Vagina (tissue), 2 donors: ENCODE data around the gene ADSS2. TPM values are rescaled to one million over a fixed set of nuclear protein-coding genes. Genes with fewer than 3 reads are reported as not detected.
A peak's percentile ranks its signal among the peaks of the same experiment; 100 is the strongest.

Experiments used
- DNase-seq, 2 donors: peaks; one replicate each; pipeline ENCODE4 v3.0.0-alpha.2; 2017; ENCODE audit errors: extremely low spot score in 2 of 2
- H3K27ac ChIP-seq: fragments of 200-600 bp; sonication (generic); one replicate; pipeline ENCODE4 v1.5.1; 2019
- H3K27me3 ChIP-seq: fragments of 200-600 bp; sonication (generic); one replicate; pipeline ENCODE4 v1.5.1; 2019
- H3K36me3 ChIP-seq, 2 donors: fragments of 200-600 bp; sonication (generic); one replicate each; pipeline ENCODE4 v1.5.1; 2017 to 2019
- H3K4me1 ChIP-seq: fragments of 200-600 bp; sonication (generic); one replicate; pipeline ENCODE4 v1.5.1; 2019
- H3K4me3 ChIP-seq, 2 donors: fragments of 200-600 bp; sonication (generic); 1 replicate in 1 of 2; 2 replicates in 1 of 2; pipeline ENCODE4 v1.5.1; 2016 to 2019
- H3K9me3 ChIP-seq: fragments of 200-600 bp; sonication (generic); one replicate; pipeline ENCODE4 v1.5.1; 2019
- POLR2A ChIP-seq, 2 donors: fragments of 450-650 bp; IDR thresholded peaks; one replicate each; pipeline ENCODE4 v1.6.1; 2017; ENCODE audit warnings: antibody characterized with exemption in 2 of 2, mild to moderate bottlenecking in 2 of 2, moderate library complexity in 2 of 2
- POLR2AphosphoS5 ChIP-seq, 2 donors: sonication (generic); formaldehyde crosslinking; IDR thresholded peaks; one replicate each; pipeline ENCODE4 v1.9.0; 2017; ENCODE audit warnings: antibody characterized with exemption in 2 of 2, mild to moderate bottlenecking in 2 of 2, low read depth in 1 of 2; ENCODE audit not compliant: insufficient read depth in 1 of 2
- intact Hi-C: fragments of 100-400 bp; cut with DNase I; formaldehyde crosslinking; loops from one replicate; pipeline ENCODE4 v1.15.1; 2023
- total RNA-seq: library from RNA; depleted of rRNA; stranded (reverse); fragments of >200 nt; gene quantifications from one replicate; pipeline ENCODE4 v1.2.3, GENCODE V29; 2016
- TF ChIP-seq, protein P1 (sequence below), 3 experiments: fragments of 450-650 bp in 2 of 3; fragments of 200-600 bp in 1 of 3; sonication (generic) in 1 of 3; IDR thresholded peaks; one replicate each; pipeline ENCODE4 v1.5.1; 2017 to 2019; ENCODE audit warnings: antibody characterized with exemption in 3 of 3, mild to moderate bottlenecking in 2 of 3, moderate library complexity in 2 of 3

The ADSS2 gene
- total RNA-seq, 1 donor from 2014 or later: 38.1 TPM

DNA sequence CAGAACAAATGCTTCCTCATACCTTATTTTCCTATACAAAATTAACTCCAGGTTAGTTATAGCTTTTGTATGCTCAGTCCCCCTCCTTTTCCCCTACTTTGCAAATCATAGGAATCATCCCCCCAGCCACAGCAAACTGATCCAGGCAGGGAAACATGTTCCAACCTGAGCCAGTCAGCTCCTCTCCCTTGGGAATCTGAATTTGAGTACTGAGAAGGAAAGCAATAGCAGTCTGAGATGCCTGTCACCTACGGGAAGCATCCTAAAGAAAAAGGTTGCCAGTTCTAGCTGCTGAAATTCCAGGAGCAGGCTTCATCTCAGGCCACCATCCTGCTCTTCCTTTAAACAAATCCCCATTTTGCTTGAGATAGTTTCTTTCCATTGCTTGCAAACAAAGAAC lies 6.9 kb downstream of the ADSS2 start:
- no peaks in the 10 kb centered on the region for H3K27me3 ChIP-seq
- H3K4me1 ChIP-seq: peaks cover 51% of the 10 kb centered on the region
- H3K4me3 ChIP-seq: no peak overlapping the region
- no peak for DNase-seq
- H3K36me3 ChIP-seq: no peaks in the 10 kb centered on the region
- no peaks in the 10 kb centered on the region for H3K9me3 ChIP-seq
- no peak for TF ChIP-seq POLR2AphosphoS5 (IDR thresholded peaks at IDR 0.05; ENCODE audit: insufficient read depth in 1 of 2, low read depth in 1 of 2)
- no peak for TF ChIP-seq POLR2A (IDR thresholded peaks at IDR 0.05)
- TF ChIP-seq, protein P1, sequence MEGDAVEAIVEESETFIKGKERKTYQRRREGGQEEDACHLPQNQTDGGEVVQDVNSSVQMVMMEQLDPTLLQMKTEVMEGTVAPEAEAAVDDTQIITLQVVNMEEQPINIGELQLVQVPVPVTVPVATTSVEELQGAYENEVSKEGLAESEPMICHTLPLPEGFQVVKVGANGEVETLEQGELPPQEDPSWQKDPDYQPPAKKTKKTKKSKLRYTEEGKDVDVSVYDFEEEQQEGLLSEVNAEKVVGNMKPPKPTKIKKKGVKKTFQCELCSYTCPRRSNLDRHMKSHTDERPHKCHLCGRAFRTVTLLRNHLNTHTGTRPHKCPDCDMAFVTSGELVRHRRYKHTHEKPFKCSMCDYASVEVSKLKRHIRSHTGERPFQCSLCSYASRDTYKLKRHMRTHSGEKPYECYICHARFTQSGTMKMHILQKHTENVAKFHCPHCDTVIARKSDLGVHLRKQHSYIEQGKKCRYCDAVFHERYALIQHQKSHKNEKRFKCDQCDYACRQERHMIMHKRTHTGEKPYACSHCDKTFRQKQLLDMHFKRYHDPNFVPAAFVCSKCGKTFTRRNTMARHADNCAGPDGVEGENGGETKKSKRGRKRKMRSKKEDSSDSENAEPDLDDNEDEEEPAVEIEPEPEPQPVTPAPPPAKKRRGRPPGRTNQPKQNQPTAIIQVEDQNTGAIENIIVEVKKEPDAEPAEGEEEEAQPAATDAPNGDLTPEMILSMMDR (IDR thresholded peaks at IDR 0.05): no peak
- intact Hi-C loops: no loop called here
- H3K27ac ChIP-seq: peak overlapping the region; percentile 46

DNA sequence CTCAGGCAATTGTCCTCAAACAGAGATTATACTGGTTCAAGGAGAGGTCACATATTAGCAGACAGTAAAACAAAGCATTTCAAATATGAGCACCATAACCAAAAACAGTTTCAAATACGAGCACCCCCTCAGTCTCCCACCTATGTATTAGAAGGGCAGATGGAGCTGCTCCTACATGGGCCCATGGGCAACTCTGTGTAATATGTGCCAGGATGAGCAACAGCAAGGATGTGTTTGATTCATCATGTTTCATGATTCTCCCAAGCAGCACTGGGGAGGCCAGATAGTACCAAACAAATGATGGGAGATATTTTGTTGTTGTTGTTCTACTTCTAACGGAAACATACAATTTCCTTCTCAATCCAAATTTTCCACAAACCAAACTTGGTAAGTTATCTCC lies 8.9 kb downstream of the ADSS2 start:
- H3K36me3 ChIP-seq: no peaks in the 10 kb centered on the region
- peaks cover 48% of the 10 kb centered on the region for H3K4me1 ChIP-seq
- DNase-seq: no peak
- H3K4me3 ChIP-seq: no peak overlapping the region
- H3K27ac ChIP-seq: no peak overlapping the region
- TF ChIP-seq, protein P1 (IDR thresholded peaks at IDR 0.05): no peak
- TF ChIP-seq POLR2AphosphoS5 (IDR thresholded peaks at IDR 0.05; ENCODE audit: insufficient read depth in 1 of 2, low read depth in 1 of 2) (no peak), POLR2A (IDR thresholded peaks at IDR 0.05) (no peak)
- no peaks in the 10 kb centered on the region for H3K27me3 ChIP-seq
- H3K9me3 ChIP-seq: no peaks in the 10 kb centered on the region
- intact Hi-C loops: no loop called here

DNA sequence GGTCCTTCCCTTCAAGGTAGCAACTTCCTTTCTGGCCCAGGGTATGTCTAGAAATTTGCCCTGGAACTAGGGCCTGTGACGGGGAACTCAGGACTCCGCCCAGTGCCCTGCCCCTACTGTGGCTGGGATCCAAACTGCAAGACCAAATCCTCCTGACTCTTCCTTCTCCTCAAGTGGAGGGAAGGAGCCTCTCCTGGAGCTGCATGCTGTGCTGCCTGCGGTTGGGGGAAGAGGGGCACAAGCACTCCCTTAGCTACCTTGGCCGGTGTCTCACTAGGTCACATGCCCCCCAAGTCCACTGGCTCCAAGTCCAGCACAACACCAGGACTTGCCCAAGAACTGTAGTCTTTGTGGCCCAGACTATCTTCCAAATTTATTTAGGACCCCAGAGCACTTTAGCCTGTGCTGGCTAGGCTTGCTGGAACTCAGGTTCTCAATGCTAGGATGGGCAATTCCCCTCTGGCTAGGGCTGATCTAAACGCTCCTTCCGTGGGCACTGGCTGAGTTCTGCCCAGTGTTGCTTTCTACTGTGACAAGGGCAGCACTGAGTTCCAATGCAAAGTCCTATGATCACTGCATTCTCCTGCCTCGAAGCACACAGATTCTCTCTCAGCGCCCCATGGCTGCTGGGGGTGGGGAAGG lies 12.2 kb downstream of the ADSS2 start:
- no peak overlapping the region for H3K4me3 ChIP-seq
- no peaks in the 10 kb centered on the region for H3K9me3 ChIP-seq
- H3K27ac ChIP-seq: no peak overlapping the region
- intact Hi-C loops: no loop called here
- TF ChIP-seq, protein P1 (IDR thresholded peaks at IDR 0.05): no peak
- TF ChIP-seq POLR2A (IDR thresholded peaks at IDR 0.05): no peak
- no peak for TF ChIP-seq POLR2AphosphoS5 (IDR thresholded peaks at IDR 0.05; ENCODE audit: insufficient read depth in 1 of 2, low read depth in 1 of 2)
- H3K36me3 ChIP-seq: peaks cover 0 to 12% of the 10 kb centered on the region in 2 donors
- H3K27me3 ChIP-seq: no peaks in the 10 kb centered on the region
- no peak for DNase-seq
- H3K4me1 ChIP-seq: peaks cover 32% of the 10 kb centered on the region

DNA sequence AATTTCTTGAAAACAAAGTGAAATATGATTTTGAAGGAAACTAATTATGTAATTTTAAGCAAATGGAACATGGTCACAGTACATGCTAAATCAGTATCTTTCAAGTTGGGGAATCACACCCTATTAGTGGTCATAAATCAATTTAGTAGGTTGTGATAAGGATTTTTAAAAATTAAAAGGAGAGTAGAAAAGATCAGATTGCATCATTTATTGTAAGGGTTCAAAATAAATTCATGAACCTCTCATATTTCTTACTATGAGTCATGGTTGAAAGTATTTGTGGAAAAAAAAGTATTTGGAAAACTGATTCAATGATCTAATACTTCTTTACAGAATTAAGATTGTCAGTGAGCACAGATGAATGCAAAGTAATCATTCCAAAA lies 14.6 kb downstream of the ADSS2 start:
- intact Hi-C loops: no loop called here
- Histone ChIP-seq H3K4me1 (peaks cover 30% of the 10 kb centered on the region), H3K9me3 (no peaks in the 10 kb centered on the region), H3K27ac (no peak overlapping the region), H3K27me3 (no peaks in the 10 kb centered on the region), H3K36me3 (peaks cover 0 to 12% of the 10 kb centered on the region in 2 donors), H3K4me3 (no peak overlapping the region)
- no peak for DNase-seq
- TF ChIP-seq POLR2A (IDR thresholded peaks at IDR 0.05): no peak
- TF ChIP-seq, protein P1 (IDR thresholded peaks at IDR 0.05): no peak
- no peak for TF ChIP-seq POLR2AphosphoS5 (IDR thresholded peaks at IDR 0.05; ENCODE audit: insufficient read depth in 1 of 2, low read depth in 1 of 2)

DNA sequence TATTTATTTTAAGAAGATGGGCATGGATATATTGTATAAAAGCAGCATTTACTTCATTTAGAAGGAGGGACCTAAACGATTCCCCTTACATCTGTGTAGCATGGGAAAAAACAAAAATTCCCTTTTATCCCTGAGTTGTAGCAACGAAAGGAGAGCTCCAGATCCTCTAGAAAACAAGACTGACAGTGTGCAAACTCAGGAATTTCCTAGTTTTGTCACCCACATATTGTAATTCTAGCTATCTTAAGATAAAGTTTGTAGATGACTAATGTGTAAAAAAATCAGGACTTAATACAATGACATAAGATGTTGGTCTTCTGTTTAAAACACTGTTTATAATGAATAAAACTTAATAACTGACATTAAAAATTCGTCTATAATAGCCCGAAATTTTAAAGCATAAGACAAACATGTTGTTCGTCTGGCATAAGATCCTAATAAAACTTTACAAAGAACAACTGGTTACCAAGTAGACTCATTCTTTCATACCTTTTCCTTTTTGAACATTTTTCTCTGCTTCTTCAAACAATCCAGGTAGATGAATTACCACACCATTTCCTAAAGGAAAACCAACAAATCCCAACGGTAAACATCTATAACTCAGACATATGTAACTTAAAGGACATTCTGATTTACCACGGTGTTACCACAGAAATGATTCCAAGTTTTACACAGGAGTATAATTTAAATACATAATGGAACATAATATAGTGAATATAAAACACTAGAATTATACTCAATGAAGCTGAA lies 15.2 kb downstream of the ADSS2 start:
- no peak overlapping the region for H3K27ac ChIP-seq
- no peaks in the 10 kb centered on the region for H3K27me3 ChIP-seq
- TF ChIP-seq POLR2AphosphoS5 (IDR thresholded peaks at IDR 0.05; ENCODE audit: insufficient read depth in 1 of 2, low read depth in 1 of 2) (no peak), POLR2A (IDR thresholded peaks at IDR 0.05) (no peak)
- TF ChIP-seq, protein P1 (IDR thresholded peaks at IDR 0.05): no peak
- DNase-seq: no peak
- no peaks in the 10 kb centered on the region for H3K9me3 ChIP-seq
- H3K36me3 ChIP-seq: peaks cover 0 to 17% of the 10 kb centered on the region in 2 donors
- intact Hi-C loops: no loop called here
- H3K4me1 ChIP-seq: peaks cover 30% of the 10 kb centered on the region
- no peak overlapping the region for H3K4me3 ChIP-seq
